ENCODE measurements around the gene SLC35F4. TPM values are rescaled to one million over a fixed set of nuclear protein-coding genes. Genes with fewer than 3 reads are reported as not detected.

Gene SLC35F4
- total and polyA plus RNA-seq, 2 of the 8 experiments (the other 6 are each of a cell fraction or from before 2014, with no cell fraction given) = not detected

DNA sequence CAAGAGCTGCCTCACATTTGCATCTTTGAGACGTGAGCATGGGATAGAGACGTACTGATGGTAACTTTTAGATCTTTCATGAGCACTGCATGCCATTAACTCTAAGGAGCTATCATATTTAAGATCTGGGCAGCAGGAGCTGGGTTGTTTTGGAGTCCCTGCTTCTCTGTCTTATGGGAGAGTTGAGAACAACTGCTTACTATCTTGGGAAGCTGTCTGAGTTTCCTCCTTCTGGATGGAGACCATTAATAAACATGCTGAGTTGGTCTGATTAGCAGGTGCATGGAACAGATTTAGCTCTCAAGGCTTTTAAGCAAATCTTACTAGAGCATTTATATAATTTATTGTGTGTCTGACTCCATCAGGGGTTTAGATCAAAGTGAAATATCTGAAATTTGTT lies 252.9 kb downstream of the SLC35F4 start:
- H3K79me2 ChIP-seq (ENCODE audit: control insufficient read depth in 1 of 2, insufficient read depth in 2 of 2, low read length in 2 of 2) = no peaks in the 10 kb centered on the region
- no peak overlapping the region for H3K4me2 ChIP-seq (ENCODE audit: insufficient read depth in 1 of 2, low read depth in 2 of 2, low read length in 2 of 2)
- peaks cover 0 to 1% (median 0%) of the 10 kb centered on the region in 4 experiments; a peak in 2 of 7 replicates for H3K27me3 ChIP-seq (replicated peaks in 1 of 4; ENCODE audit: control insufficient read depth in 3 of 4, extremely low read depth in 1 of 4, insufficient read depth in 3 of 4, low read length in 3 of 4)
- no peak overlapping the region for H4K91ac ChIP-seq (replicated peaks; ENCODE audit: insufficient read length, low read length)
- WGBS, 2 experiments (ENCODE audit: extremely low coverage in 1 of 2, insufficient coverage in 1 of 2, insufficient read length in 1 of 2, insufficient replicate concordance in 2 of 2, low coverage in 1 of 2, low lambda C conversion rate in 2 of 2, missing lambda C conversion rate in 1 of 2) = 84% methylated on average over 2 of the region's 2 CpGs; no CpG with 5 or more reads in 1 of the 2 experiments
- H4K20me1 ChIP-seq (replicated peaks in 1 of 2; ENCODE audit: control insufficient read depth in 1 of 2, insufficient read depth in 2 of 2, low read length in 2 of 2) = no peaks in the 10 kb centered on the region
- POLR2A ChIA-PET (ENCODE audit: partially characterized antibody) = no interaction called here
- H4K8ac ChIP-seq (ENCODE audit: extremely low read depth, insufficient read depth, low read length) = no peak overlapping the region
- FAIRE-seq (no peak), DNase-seq (ENCODE audit: low read depth in 1 of 2, low spot score in 2 of 2) (no peak)
- H3K23me2 ChIP-seq (ENCODE audit: low read depth, low read length) = no peaks in the 10 kb centered on the region
- no peak overlapping the region for H3K18ac ChIP-seq (ENCODE audit: extremely low read depth, low read length)
- H2BK20ac ChIP-seq (ENCODE audit: low read length) = no peak overlapping the region
- H3K4me3 ChIP-seq (ENCODE audit: extremely low read depth in 1 of 4, insufficient read depth in 2 of 4, low read depth in 3 of 4, low read length in 4 of 4) = no peak overlapping the region
- H3K9ac ChIP-seq (replicated peaks in 1 of 4; ENCODE audit: extremely low read depth in 1 of 4, low read depth in 3 of 4, low read length in 3 of 4) = no peak overlapping the region
- no peak overlapping the region for H2BK15ac ChIP-seq (ENCODE audit: low read length)
- CTCF ChIA-PET (ENCODE audit: partially characterized antibody) = interaction anchor here (0.8 to 2.2 kb wide), 3 partner anchors 12 to 18 kb away, joined by 3 to 6 read pairs (median 3); no protein-coding TSS in a partner anchor
- H3K9me3 ChIP-seq (ENCODE audit: insufficient read depth in 2 of 2, low read depth in 1 of 2, low read length in 1 of 2) = no peaks in the 10 kb centered on the region
- no peak overlapping the region for H3K56ac ChIP-seq (replicated peaks; ENCODE audit: insufficient read length, low read depth, low read length)
- no peak overlapping the region for H4K5ac ChIP-seq (ENCODE audit: insufficient read length, low read depth, low read length)
- no peak overlapping the region for H2AFZ ChIP-seq (ENCODE audit: low read length)
- H3K79me1 ChIP-seq (ENCODE audit: low read depth, low read length) = no peaks in the 10 kb centered on the region
- no peaks in the 10 kb centered on the region for H3K4me1 ChIP-seq (replicated peaks in 1 of 4; ENCODE audit: control insufficient read depth in 3 of 4, insufficient read depth in 4 of 4, low read length in 3 of 4)
- no peak overlapping the region for H2BK120ac ChIP-seq (replicated peaks; ENCODE audit: low read depth, low read length)
- H3K27ac ChIP-seq (ENCODE audit: low read depth, low read length) = no peak overlapping the region
- no peak overlapping the region for H2AK5ac ChIP-seq (ENCODE audit: low read depth, low read length)
- H3K23ac ChIP-seq (ENCODE audit: insufficient read length) = no peak overlapping the region
- no peaks in the 10 kb centered on the region for H3K36me3 ChIP-seq (ENCODE audit: control insufficient read depth in 2 of 4, insufficient read depth in 4 of 4, low read length in 3 of 4)
- no peak overlapping the region for H3K4ac ChIP-seq (replicated peaks; ENCODE audit: insufficient read length, low read depth, low read length)
- TF ChIP-seq CREB1 (IDR thresholded peaks at IDR 0.05) (no peak), NANOG (IDR thresholded peaks at IDR 0.05; ENCODE audit: insufficient read depth, low read depth, low read length, poor library complexity, severe bottlenecking) (no peak), ASH2L (IDR thresholded peaks at IDR 0.05; ENCODE audit: low read length) (no peak), EZH2 (IDR thresholded peaks at IDR 0.05; ENCODE audit: low read depth, low read length, severe bottlenecking) (no peak), JUN (IDR thresholded peaks at IDR 0.05; ENCODE audit: low read depth, low read length) (no peak), MAFK (IDR thresholded peaks at IDR 0.05; ENCODE audit: low read depth, low read length) (no peak)
- H2BK12ac ChIP-seq (ENCODE audit: low read depth, low read length) = no peak overlapping the region
- no peak overlapping the region for H2BK5ac ChIP-seq (ENCODE audit: low read depth, low read length)
- H3K14ac ChIP-seq (ENCODE audit: insufficient read length) = no peak overlapping the region
